SK-N-SH treated with all-trans-retinoic acid at 6 μM for 48 hours (cell line): ENCODE results near the gene ZNF627.

Experiments used
- ATAC-seq: fragments of 200-7000 bp; cut with Tn5 transposase; 3 replicates; pipeline ENCODE4 v1.9.1; 2020; ENCODE audit warnings: mild to moderate bottlenecking, moderate library complexity
- BACH2 ChIP-seq: fragments of 250-450 bp; sonication (Bioruptor Pico); IDR thresholded peaks from 2 replicates; pipeline ENCODE4 v1.9.0; 2021; ENCODE audit warnings: mild to moderate bottlenecking, borderline replicate concordance
- CREB5 ChIP-seq: fragments of 250-450 bp; sonication (Bioruptor Pico); IDR thresholded peaks from 2 replicates; pipeline ENCODE4 v1.5.1; 2020; ENCODE audit warnings: low read depth, mild to moderate bottlenecking, moderate library complexity
- CSDC2 ChIP-seq: fragments of 250-450 bp; sonication (Bioruptor Pico); IDR thresholded peaks from 2 replicates; pipeline ENCODE4 v1.5.0; 2020; ENCODE audit warnings: mild to moderate bottlenecking, moderate library complexity
- ESRRG ChIP-seq: fragments of 250-450 bp; sonication (Bioruptor Pico); IDR thresholded peaks from 2 replicates; pipeline ENCODE4 v1.6.1; 2021; ENCODE audit warnings: mild to moderate bottlenecking
- ISL1 ChIP-seq: fragments of 250-450 bp; sonication (Bioruptor Pico); IDR thresholded peaks from 2 replicates; pipeline ENCODE4 v2.1.2; 2022; ENCODE audit warnings: mild to moderate bottlenecking, moderate library complexity
- OSR1 ChIP-seq: fragments of 250-450 bp; sonication (Bioruptor Pico); IDR thresholded peaks from 2 replicates; pipeline ENCODE4 v1.8.0; 2022; ENCODE audit warnings: moderate library complexity, mild to moderate bottlenecking, inconsistent platforms
- POU6F1 ChIP-seq: fragments of 250-450 bp; sonication (Bioruptor Pico); IDR thresholded peaks from 2 replicates; pipeline ENCODE4 v1.8.0; 2021; ENCODE audit warnings: low read depth, mild to moderate bottlenecking, moderate library complexity, borderline replicate concordance
- PPARA ChIP-seq: fragments of 250-450 bp; sonication (Bioruptor Pico); IDR thresholded peaks from 2 replicates; pipeline ENCODE4 v1.5.0; 2020; ENCODE audit warnings: mild to moderate bottlenecking, borderline replicate concordance
- RARB ChIP-seq: fragments of 250-450 bp; sonication (Bioruptor Pico); IDR thresholded peaks from 2 replicates; pipeline ENCODE4 v1.8.0; 2021; ENCODE audit warnings: mild to moderate bottlenecking, moderate library complexity
- SNAI2 ChIP-seq: fragments of 250-450 bp; sonication (Bioruptor Pico); IDR thresholded peaks from 2 replicates; pipeline ENCODE4 v1.5.0; 2020; ENCODE audit warnings: mild to moderate bottlenecking, moderate library complexity
- TCF4 ChIP-seq: fragments of 250-450 bp; sonication (Bioruptor Pico); IDR thresholded peaks from 2 replicates; pipeline ENCODE4 v1.8.0; 2021; ENCODE audit warnings: mild to moderate bottlenecking, moderate library complexity, borderline replicate concordance
- ZC3H10 ChIP-seq: fragments of 250-450 bp; sonication (Bioruptor Pico); IDR thresholded peaks from 2 replicates; pipeline ENCODE4 v1.5.1; 2021; ENCODE audit warnings: mild to moderate bottlenecking, moderate library complexity
- ZFP3 ChIP-seq: fragments of 250-450 bp; sonication (Bioruptor Pico); IDR thresholded peaks from 2 replicates; pipeline ENCODE4 v1.5.0; 2020; ENCODE audit warnings: mild to moderate bottlenecking, moderate library complexity
- ZFP30 ChIP-seq: fragments of 450-650 bp; formaldehyde crosslinking; IDR thresholded peaks from 2 replicates; pipeline ENCODE4 v1.5.0; 2022; ENCODE audit warnings: mild to moderate bottlenecking, moderate library complexity
- ZNF565 ChIP-seq: fragments of 450-650 bp; formaldehyde crosslinking; conservative IDR thresholded peaks from 2 replicates; pipeline ENCODE4 v1.5.0; 2020; ENCODE audit warnings: low read depth, mild to moderate bottlenecking, moderate library complexity
- ZNF8 ChIP-seq: fragments of 450-650 bp; formaldehyde crosslinking; IDR thresholded peaks from 2 replicates; pipeline ENCODE4 v1.5.0; 2020; ENCODE audit warnings: mild to moderate bottlenecking, moderate library complexity
- TF ChIP-seq, protein P1 (sequence below): fragments of 250-450 bp; sonication (Bioruptor Pico); IDR thresholded peaks from 2 replicates; pipeline ENCODE4 v1.5.1; 2021; ENCODE audit warnings: mild to moderate bottlenecking, moderate library complexity
- TF ChIP-seq, protein P2 (sequence below): fragments of 250-450 bp; sonication (Bioruptor Pico); IDR thresholded peaks from 2 replicates; pipeline ENCODE4 v1.8.0; 2020; ENCODE audit warnings: mild to moderate bottlenecking, moderate library complexity, borderline replicate concordance

ZNF627 gene

GRCh38 chr19:11555246-11555645 lies 42.0 kb upstream of the ZNF627 start:
- TF ChIP-seq ZNF565 (CRISPR knock-in tag) (no peak), RARB (CRISPR knock-in tag) (no peak), PPARA (CRISPR knock-in tag) (no peak), ZNF8 (no peak), POU6F1 (CRISPR knock-in tag) (no peak), CREB5 (CRISPR knock-in tag) (no peak), ESRRG (CRISPR knock-in tag) (no peak), ZFP30 (no peak)
- TF ChIP-seq, protein P1, sequence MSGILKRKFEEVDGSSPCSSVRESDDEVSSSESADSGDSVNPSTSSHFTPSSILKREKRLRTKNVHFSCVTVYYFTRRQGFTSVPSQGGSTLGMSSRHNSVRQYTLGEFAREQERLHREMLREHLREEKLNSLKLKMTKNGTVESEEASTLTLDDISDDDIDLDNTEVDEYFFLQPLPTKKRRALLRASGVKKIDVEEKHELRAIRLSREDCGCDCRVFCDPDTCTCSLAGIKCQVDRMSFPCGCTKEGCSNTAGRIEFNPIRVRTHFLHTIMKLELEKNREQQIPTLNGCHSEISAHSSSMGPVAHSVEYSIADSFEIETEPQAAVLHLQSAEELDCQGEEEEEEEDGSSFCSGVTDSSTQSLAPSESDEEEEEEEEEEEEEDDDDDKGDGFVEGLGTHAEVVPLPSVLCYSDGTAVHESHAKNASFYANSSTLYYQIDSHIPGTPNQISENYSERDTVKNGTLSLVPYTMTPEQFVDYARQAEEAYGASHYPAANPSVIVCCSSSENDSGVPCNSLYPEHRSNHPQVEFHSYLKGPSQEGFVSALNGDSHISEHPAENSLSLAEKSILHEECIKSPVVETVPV, result no peak
- no peak for ATAC-seq

GRCh38 chr19:11556634-11557420 lies 40.5 kb upstream of the ZNF627 start:
- no peak for ATAC-seq
- TF ChIP-seq TCF4 (CRISPR knock-in tag), result no peak
- no peak for TF ChIP-seq POU6F1 (CRISPR knock-in tag)
- no peak for TF ChIP-seq ZC3H10 (CRISPR knock-in tag)

DNA sequence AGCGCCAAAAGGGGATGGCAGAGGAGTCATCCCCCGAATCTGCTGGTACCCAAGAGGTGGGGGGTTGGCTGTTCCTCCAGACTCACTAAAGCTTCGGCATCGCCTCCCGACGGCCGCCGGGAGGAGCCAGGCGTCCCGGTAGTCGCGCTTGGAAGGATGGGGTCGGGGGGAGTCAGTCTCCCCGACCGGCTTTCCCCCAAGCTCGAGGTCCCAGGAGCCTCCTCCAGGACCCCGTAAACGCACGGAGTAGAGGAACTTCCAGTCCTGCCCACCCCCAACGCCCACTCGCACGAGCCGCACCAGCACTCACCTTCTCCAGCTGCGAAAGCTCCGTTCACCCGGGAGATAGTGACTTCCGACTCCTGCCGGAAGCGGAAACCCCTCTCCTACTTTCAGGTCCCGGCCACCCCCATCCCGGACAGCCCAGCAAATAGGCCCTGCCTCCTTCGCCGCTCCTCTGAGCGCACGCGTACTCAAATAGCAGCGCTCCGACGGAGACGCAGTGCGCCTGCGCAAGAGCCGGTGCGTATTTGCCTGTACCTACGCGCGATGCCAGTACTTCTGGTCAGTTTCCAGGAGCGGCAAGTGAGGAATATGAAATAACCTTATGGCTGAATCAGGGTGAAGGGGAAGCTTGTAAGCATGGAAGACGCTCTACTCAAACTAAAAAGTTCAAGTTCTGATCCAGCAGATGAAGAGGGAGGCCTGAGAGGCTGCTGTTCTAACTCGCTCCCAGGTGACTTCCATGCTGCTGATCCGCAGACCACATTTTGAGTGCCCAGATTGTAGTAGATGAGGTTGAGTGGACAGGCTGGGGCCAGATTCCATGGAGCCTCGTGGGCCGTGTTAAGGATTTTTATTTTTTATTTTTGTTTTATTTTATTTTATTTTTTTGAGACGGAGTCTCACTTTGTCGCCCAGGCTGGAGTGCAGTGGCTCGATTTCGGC lies 38.1 kb upstream of the ZNF627 start, which contains the start of gene ELOF1:
TSS of gene ELOF1 (minus strand) at position 350 of the 948 bp plus-strand sequence. CDS start 4,883 bp downstream, outside the sequence.
- TF ChIP-seq POU6F1 (CRISPR knock-in tag) (no peak), BACH2 (CRISPR knock-in tag) (no peak)
- ATAC-seq, result peak; percentile 98

GRCh38 chr19:11560404-11561051 lies 36.8 kb upstream of the ZNF627 start:
- ATAC-seq, result peak; percentile 72
- TF ChIP-seq, protein P1, result no peak
- no peak for TF ChIP-seq SNAI2 (CRISPR knock-in tag)
- TF ChIP-seq CSDC2 (CRISPR knock-in tag), result no peak
- TF ChIP-seq TCF4 (CRISPR knock-in tag), result no peak
- no peak for TF ChIP-seq OSR1
- no peak for TF ChIP-seq ZFP3 (CRISPR knock-in tag)
- TF ChIP-seq ZNF565 (CRISPR knock-in tag), result no peak
- no peak for TF ChIP-seq CREB5 (CRISPR knock-in tag)
- TF ChIP-seq ZNF8, result no peak
- TF ChIP-seq, protein P2, sequence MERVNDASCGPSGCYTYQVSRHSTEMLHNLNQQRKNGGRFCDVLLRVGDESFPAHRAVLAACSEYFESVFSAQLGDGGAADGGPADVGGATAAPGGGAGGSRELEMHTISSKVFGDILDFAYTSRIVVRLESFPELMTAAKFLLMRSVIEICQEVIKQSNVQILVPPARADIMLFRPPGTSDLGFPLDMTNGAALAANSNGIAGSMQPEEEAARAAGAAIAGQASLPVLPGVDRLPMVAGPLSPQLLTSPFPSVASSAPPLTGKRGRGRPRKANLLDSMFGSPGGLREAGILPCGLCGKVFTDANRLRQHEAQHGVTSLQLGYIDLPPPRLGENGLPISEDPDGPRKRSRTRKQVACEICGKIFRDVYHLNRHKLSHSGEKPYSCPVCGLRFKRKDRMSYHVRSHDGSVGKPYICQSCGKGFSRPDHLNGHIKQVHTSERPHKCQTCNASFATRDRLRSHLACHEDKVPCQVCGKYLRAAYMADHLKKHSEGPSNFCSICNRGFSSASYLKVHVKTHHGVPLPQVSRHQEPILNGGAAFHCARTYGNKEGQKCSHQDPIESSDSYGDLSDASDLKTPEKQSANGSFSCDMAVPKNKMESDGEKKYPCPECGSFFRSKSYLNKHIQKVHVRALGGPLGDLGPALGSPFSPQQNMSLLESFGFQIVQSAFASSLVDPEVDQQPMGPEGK (CRISPR knock-in tag), result no peak
- no peak for TF ChIP-seq ZFP30
- TF ChIP-seq ZC3H10 (CRISPR knock-in tag), result no peak
- TF ChIP-seq RARB (CRISPR knock-in tag), result no peak
- TF ChIP-seq ISL1 (CRISPR knock-in tag), result no peak
- no peak for TF ChIP-seq ESRRG (CRISPR knock-in tag)
- TF ChIP-seq BACH2 (CRISPR knock-in tag), result no peak
